ENCODE measurements around the gene C11orf86.
"Not testable (repeated sequence)": the region's sequence is repeated elsewhere in the genome, so short reads cannot be mapped to it uniquely, and the experiment has no call there.

Gene C11orf86

DNA sequence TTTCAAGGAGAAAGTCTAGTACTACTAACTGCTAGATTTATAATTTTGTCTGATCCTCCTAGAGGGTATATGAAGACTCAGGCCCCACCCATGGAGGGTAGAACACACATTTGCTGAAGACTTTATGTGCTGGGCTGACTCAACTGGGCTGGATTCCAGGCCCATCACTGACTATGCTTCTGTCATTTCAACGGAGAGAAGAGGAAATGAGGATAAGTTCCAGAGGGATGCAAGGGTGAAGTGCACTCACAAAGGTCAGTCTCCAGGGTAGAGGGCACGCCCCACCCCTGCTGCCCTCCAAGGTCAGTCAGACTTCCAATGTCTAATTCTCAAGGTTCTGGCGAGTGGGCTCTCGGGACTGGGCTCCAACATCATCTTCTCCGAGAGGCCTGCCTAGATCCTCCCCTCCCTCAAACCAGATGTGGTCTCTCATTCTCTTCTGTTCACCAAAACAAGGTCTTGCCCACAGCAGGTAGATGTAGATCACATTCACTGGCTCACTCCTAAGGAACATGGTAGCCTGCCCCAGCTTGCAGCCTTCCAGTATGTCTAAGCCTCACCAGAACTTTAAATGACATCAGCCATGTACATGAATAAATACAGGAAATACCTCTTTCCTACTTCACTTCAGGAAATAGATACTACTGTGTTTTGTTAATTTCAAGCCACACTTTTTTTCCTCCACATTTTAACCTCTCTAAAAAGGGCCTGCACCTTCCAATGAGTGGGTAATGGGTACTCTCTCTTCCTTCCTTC is 7.3 kb upstream of the C11orf86 start:
- no peak for DNase-seq

DNA sequence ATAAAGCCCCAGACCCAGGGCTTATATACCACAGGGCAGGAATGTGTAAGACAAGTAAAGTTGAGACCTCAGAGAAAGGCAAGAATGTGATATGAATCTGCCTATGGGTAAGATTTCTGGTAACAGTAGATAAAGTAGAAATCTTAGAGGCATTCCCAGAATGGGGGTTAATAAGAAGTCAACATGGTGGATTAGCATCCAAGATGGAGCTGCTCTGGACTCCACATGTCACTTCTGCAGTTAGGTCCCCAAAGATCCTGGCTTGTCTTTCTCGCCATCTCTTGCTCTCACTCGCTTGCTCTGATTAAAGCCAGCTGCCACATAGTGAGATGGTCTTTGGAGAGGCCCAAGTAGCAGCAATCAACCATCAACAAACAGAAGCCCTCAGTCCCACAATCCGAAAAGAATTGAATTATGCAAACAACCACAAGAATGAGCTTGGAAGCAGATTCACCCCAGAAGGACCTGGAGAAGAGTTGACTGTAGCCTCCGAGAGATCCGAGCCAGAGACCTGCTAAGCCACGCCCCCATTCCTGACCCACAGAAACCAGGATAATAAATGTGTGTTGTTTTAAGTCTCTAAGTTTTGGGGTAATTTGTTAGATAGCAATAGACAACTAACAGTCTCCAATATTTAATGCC is 5.4 kb upstream of the C11orf86 start:
- DNase-seq = no peak

DNA sequence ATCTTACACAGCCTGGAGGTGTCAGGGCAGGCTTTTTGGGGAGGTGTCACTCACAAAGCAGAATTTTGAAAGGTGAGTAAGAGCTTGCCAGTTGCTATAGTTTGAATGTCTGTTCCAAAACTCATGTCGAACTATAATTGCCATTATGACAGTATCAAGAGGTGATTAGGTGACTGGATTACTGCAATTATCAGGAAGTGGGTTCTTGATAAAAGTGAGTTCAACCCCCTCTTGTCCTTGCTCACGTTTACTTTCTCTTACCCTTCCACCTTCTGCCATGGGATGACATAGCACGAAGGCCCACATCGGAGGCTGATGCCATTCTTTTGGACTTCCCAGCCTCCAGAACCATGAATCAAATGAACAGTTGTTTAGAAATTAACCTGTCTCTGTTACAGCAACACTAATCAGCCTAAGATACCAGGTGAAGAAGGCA is 4.7 kb upstream of the C11orf86 start:
- no peak for DNase-seq

DNA sequence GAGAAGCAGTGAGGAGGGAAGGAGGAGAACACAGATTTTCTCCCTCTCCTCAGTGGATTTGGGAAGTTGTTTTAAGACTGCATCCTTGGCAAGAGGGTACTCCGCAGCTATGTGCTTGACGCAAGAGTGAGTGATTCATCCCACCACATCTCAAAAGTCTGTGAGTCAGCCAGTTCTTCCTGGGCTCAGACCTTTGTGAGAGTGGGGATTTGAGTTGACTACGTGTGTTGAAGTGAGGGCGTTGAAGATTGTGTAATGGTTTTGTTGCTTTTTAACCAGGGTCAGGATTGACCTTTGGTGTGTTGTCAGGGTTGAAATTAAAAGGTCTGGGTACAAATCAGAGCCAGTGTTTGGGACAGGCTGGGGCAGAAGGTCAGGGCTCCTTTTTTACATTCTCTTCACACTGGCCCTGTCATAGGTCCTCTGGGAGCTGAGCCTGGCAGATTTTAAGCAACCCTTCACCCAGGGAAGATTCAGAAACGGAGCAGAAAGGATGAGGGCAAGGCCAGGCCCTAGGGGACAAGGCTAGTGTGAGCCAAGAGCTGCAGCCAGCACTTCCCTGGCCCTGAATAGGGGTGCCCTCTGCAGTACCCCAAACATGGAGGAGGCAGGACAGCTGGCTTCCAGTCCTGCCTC is 4.2 kb upstream of the C11orf86 start:
- no peak for DNase-seq

DNA sequence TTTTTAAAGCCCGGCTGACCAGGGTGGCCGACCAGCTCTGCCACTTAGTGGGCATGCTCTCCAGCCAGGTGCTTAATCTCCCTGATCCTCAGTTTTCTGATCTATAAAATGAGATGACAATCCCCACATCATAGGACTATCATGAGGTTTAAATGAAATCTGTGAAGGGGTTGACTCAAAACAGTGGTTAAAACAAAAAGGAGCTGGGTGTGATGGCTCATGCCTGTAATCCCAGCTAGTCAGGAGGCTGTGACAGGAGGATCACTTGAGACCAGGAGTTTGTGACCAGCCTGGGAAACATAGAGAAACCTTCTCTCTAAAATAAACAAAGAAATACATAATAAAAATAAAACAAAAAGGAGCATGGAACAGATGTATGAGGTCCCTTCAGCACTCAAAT is 3.6 kb upstream of the C11orf86 start:
- DNase-seq = no peak

DNA sequence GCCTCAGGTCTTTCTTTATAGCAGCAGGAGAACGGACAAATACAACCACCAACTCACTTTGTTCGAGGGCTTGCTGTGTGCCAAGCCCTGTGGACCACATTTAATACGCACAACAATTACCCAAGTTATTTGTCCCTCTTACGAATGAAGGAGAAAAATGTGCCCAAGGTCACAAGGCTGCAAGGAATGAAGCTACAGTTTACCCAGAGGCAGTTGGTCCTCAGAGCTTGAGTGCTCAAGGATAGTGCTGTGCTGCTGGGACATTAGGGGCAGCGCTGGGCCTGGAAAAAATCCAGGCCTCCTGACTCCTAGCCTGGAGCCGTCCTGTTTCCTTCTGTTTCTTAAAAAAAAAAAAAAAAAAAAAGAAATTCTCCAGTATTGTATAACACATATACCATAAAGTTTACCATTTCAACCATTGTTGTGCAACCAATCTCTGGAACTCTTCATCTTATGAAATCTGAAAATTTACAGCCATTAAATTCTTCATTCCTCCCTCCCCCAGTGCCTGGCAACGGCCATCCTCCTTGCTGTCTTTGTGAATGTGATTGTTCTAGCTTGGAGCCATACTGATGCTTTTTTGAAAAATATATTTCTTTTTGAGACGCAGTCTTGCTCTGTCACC is 1.0 kb upstream of the C11orf86 start:
- no peak for DNase-seq

DNA sequence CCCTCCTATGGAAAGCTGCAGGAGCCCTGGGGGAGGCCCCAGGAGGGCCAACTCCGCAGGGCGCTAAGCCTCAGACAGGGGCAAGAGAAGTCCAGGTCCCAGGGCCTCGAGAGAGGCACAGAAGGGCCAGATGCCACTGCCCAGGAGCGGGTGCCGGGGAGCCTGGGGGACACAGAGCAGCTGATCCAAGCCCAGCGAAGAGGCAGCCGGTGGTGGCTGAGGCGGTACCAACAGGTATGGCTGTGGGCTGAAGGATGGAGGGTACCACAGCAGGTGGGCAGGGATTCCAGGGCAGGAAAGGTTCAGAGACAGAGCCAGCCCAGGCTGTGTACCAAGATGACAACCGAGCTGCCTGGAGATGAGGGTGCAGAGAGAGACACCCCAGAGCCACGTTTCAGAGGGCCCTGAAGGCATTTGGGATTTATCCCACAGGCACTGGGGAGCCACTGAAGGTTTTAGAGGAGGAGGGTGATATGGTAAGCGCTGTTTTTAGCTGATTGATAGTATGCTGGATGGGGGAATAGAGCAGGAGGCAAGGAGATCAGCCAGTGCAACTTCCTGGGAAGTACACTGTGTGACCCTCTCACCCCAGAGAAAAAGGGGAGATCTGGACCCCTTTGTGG is 412 bp downstream of the C11orf86 start:
- DNase-seq = no peak

DNA sequence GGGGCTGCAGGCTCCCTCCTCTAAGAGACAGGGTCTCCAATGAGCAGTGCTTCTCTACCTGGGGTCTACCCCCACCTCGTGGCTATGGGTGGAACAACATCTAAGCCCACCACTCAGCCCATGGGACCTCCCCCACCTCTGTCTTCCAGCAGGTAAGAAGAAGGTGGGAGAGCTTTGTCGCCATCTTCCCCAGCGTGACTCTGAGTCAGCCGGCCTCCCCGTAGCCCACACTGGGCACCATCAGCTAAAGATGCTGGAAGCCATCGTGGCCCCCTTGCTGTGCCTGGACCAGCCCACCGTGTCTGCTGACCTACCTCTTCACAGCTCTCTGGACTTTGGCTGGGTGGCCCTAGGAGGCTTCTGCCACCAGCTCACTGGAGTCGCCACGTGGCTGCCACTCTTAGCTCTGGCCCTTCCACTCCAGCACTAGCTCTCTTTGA is 944 bp downstream of the C11orf86 start:
- DNase-seq = no peak

DNA sequence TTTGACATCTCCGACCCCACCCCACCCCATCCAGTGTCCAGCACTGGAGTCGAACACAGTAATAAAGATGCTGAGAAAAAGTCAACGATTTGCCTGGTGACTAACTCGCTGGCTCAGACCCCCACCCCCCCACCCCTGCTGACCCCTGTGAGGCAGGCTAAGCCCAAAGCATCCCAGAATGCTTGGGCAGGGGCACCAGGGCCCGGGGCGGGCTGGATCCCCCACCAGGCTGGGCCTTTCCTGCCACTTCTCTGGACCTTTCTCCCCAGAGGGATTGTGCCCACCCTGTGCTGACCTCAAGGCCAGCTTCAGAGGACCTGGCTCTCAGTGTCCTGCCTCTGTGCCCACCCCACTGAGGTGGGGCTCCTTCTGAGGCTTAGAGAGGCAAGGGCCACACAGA is 1.8 kb downstream of the C11orf86 start:
- no peak for DNase-seq

DNA sequence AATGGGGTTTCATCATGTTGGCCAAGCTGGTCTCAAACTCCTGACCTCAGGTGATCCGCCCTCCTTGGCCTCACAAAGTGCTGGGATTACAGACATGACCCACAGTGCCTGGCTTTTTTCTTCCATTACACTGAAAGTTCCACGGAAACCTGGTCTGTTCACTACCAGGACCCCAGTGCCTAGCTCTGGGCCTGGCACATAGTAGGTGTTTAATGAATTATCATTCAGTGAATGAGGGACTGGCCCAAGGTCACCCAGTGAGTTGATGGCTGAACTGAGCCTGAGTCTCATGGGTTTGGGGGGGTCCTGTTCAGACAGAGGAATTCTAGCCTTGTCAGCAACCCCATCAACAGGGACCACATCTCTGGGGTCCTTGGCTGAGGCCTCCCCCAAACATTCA is 3.1 kb downstream of the C11orf86 start:
- no peak for DNase-seq

DNA sequence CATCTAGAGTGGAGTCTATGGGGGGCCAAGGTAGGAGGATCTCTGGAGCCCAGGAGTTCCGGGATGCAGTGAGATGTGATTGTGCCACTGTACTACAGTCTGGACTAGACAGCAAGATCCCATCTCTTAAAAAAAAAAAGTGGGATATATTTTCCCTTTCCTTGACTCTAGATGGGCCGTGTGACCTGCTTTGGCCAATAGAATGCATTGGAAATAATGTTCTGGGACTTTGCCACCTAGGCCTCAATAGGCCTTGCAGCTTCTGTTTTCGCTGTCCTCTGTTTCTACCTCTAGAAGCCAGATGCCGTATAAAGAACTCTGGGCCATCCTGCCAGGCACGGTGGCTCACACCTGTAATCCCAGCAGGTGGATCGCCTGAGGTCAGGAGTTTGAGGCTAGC is 3.6 kb downstream of the C11orf86 start:
- no peak for DNase-seq

DNA sequence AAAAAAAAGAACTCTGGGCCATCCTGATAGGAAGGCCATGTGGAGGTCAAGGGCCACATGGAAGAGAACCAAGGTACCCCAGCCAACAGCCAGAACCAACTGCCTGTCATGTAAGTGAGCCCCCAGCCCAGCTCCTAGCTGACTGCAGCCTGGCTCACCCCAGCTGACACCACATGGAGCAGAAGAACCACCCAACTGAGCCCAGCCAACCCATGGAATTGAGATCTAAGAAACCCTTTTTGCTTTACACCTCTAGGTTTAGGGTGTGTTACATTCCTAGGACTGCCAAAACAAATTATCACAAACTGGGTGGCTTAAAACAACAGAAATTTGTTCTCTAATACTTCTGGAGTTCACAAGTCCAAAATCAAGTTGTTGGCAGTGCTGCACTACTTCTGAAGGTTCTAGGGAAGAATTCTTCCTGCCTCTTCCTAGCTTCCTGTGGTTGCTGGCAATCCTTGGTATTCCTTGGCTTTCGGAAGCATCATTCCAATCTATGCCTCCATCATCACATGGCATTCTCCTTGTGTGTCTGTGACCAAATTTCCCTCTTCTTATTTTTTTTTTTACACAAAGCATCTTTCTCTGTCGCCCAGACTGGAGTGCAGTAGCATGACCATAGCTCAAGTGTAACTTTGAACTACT is 4.4 kb downstream of the C11orf86 start:
- DNase-seq = no peak

DNA sequence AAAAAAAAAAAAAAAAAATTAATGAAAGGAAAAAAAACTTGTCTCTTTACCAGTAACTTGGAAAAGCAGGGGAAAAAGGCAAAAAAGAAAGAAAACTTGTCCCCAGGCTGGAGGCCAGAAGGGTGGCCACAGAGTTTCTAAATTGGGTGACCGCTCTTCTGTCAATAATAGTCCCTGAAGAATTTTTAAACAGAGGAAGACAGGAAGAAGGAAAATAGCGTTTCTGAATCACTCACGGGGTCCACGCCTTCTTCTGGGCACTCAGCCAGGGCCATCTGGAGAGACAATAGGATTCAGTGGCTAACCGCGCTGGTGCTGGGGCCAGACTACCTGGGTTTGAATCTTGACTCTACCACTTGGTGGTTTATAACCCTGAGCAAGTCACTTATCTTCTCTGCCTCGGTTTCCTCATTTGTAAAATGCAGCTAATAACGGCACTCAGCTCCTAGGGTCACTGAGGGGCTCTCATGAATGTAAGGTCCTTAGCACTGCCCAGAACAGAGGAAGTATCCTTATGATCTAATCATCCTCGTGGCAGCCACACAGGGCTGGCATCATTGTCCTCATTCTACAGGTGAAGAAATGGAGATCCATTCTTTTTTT is 7.0 kb downstream of the C11orf86 start:
- DNase-seq = no peak

DNA sequence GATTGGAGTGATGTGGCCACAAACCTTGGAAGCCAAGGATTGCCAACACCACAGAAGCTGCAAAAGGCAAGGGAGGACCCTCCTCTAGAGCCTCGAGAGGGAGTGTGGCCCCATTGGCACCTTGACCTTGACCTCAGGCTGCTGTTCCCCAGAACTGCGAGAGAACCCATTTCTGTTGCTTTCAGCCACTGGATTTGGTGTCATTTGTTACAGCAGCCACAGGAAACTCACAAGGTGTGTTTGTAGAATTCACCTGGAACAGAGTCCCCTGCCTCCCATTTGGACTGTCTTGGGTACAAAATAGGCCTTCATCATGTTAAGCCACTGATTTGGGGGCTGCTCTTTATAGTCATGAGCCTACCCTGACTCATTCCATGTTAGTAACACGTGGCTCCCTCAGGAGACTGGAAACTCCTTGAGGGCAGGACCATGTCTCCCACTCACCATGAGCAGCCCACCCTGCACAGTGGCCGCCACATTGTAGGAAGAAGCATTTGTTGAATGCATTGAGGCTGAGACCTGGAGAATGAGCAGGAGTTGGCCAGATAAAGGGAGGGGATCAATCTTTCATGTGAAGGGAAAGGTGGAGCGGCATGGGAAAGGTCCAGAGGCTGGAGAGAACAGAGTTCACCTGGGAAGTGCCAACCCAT is 8.3 kb downstream of the C11orf86 start:
- no peak for DNase-seq

DNA sequence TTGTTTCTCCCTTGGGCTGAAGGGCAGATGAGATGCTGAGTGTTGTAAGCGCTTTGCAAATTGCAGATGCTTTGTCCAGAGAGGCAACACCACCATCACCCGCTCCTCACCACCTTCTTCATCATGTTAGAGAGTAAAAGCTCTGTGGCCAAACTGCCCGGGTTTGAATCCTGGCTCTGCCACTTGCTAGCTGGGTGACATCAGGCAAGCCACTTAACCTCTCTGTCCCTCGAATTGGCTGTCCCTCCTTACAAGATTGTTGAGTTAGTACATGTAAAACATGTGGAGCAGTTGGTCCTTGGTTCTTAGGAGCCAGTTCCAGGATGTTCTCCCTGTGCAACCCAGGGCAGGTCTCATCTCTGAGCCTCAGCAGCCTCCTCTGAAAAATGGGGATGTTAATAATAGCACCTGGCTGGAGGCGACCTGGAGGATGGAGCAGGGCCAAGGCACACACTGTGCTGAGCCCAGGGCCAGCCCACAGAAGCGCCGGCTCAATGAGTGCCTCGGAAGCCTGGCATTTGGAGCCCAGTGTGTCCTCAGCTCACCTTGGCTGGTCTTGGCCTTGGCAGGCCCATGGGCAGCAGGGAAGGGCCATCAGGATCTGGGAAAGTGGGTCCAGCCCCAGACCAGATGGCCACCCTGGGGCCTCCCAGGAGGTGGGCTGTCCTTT is 10.5 kb downstream of the C11orf86 start:
- DNase-seq = no peak

DNA sequence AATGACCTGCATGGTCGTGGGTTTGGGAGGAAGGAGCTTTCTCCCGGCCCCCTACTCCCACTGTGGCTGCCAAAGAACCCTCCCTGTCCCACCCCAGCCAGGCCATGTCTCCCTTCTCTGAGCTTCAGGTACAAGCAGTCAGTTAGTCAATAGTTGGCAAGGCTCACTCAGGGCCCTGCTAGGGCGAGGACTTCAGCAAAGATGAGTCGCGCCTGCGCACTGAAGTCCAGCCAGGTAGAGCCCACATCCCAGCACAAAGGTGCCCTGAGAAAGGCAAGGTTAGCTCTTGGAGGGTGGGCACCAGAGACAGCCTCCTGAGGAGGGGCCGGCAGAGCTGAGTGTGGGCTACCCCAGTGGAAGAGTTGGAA is 11.1 kb downstream of the C11orf86 start:
- no peak for DNase-seq

DNA sequence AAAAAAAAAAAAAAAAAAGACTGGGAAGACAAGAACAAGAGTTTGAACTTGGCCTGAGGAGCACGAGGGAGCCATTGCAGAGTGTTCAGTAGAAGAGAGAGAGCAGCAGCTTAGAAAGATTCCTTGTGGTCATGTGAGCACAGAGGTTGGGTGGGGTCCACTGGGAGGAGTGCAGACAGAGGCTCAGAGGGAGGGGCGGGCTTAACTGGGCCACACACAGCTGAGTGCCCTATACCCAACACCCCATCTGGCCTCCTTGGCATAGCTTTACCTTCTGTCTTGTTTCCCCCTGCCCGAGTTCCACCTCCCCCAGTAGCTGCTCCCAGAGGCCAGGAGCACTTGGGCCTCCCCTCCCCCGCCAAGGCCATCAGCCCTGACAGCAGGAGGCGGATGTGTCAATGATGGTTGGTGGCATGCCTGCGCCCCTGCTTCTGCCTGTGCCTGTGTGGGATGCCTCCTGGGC is 12.1 kb downstream of the C11orf86 start:
- DNase-seq = no peak

DNA sequence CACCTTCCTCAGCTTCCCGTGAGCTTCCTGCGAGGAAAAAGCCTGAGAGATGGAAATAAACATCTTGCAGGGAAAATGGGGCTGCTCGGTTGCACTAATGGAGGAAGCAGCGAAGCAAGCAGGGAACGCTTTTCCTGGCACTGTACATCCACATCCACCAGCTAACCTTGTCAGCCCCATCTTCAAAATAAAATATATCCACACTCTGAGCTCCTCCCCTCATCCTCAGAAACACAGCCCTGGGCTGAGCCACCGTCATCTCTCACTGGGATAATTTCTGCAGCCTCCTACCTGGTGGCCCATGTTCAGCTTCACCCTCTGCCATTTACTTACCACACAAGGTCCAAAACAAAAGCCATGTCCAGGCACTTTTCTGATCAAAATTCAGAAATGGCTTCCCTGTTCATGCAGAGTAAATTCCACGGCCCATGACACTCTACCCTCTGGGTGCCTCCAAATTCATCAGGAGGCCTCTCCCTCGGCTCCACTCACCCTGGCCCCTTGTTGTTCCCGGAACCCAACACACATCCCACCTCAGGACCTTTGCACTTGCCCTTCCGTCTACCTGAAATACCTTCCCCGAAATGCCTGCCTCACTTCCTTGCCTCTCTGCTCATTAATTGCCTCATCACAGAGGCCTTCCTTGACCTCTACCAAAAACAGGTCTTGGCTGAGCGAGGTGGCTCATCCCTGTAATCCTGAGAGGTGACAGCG is 13.0 kb downstream of the C11orf86 start:
- DNase-seq = no peak

DNA sequence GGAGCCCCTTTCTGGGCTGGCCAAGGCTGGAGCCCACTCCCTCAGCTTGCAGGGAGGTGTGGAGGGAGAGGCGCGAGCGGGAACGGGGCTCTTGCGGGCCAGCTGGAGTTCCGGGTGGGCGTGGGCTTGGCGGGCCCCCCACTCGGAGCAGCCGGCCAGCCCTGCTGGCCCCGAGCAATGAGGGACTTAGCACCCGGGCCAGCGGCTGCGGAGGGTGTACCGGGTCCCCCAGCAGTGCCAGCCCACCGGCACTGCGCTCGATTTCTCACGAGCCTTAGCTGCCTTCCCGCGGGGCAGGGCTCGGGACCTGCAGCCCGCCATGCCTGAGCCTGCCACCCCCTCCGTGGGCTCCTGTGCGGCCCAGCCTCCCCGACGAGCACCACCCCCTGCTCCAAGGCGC is 13.6 kb downstream of the C11orf86 start:
- not testable (repeated sequence) for DNase-seq

DNA sequence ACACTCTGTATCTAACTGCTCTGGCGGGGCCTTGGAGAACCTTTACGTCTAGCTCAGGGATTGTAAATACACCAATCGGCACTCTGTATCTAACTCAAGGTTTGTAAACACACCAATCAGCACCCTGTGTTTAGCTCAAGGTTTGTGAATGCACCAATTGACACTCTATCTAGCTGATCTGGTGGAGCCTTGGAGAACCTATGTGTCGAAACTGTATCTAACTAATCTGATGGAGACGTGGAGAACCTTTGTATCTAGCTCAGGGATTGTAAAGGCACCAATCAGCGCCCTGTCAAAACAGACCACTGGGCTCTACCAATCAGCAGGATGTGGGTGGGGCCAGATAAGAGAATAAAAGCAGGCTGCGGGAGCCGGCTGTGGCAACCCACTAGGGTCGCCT is 14.3 kb downstream of the C11orf86 start:
- DNase-seq = not testable (repeated sequence)
